CD4-positive, alpha-beta memory T cell (primary cell): Measurements from ENCODE around the gene GPI. TPM values are rescaled to one million over a fixed set of nuclear protein-coding genes. Genes with fewer than 3 reads are reported as not detected.
A peak's percentile ranks its signal among the peaks of the same experiment; 100 is the strongest.
"Not testable (repeated sequence)": the region's sequence is repeated elsewhere in the genome, so short reads cannot be mapped to it uniquely, and the experiment has no call there.

Experiments used
- CTCF ChIA-PET: fragments of 350-600 bp; sonication (Branson Sonifier 250); formaldehyde crosslinking; loops from one replicate; lab custom pipeline; 2021; ENCODE audit warnings: inconsistent platforms; ENCODE audit not compliant: partially characterized antibody; lab: Charles Lee
- POLR2A ChIA-PET: fragments of 350-600 bp; sonication (Branson Sonifier 250); formaldehyde crosslinking; loops from one replicate; lab custom pipeline; 2021; ENCODE audit not compliant: partially characterized antibody; lab: Charles Lee
- DNase-seq, 5 donors: peaks; one replicate each; pipeline versions ENCODE4 v3.0.0 to v3.0.0-alpha.2; 2020 to 2022; ENCODE audit warnings: mixed read lengths in 1 of 5
- H3K27ac ChIP-seq: one replicate; pipeline ENCODE4 v1.7.0; 2013; ENCODE audit warnings: low read depth, low read length
- H3K27me3 ChIP-seq: 2 replicates; pipeline ENCODE4 v1.7.0; 2013; ENCODE audit warnings: mild to moderate bottlenecking, low read length, moderate library complexity; ENCODE audit not compliant: insufficient read depth
- H3K36me3 ChIP-seq: 2 replicates; pipeline ENCODE4 v1.7.0; 2013; ENCODE audit warnings: mild to moderate bottlenecking, low read length, moderate library complexity; ENCODE audit not compliant: insufficient read depth
- H3K4me1 ChIP-seq: 2 replicates; pipeline ENCODE4 v1.7.0; 2013; ENCODE audit warnings: mild to moderate bottlenecking, low read length, moderate library complexity; ENCODE audit not compliant: insufficient read depth
- H3K4me3 ChIP-seq, 2 donors: one replicate each; pipeline ENCODE4 v1.7.0; 2013; ENCODE audit warnings: low read length in 2 of 2, mild to moderate bottlenecking in 1 of 2
- H3K9me3 ChIP-seq, 2 donors: one replicate each; pipeline ENCODE4 v1.7.0; 2013; ENCODE audit warnings: low read length in 2 of 2, control low read depth in 1 of 2; ENCODE audit not compliant: control insufficient read depth in 1 of 2
- H3K27ac Mint-ChIP-seq, 7 donors: one replicate each; pipeline ENCODE4 v1.8.0; 2020 to 2021; ENCODE audit warnings: mixed read lengths in 7 of 7, mild to moderate bottlenecking in 6 of 7, inconsistent platforms in 3 of 7, moderate library complexity in 3 of 7
- H3K27me3 Mint-ChIP-seq, 2 donors: one replicate each; pipeline ENCODE4 v1.8.0; 2020 to 2021; ENCODE audit warnings: mixed read lengths in 2 of 2
- H3K36me3 Mint-ChIP-seq, 2 donors: one replicate each; pipeline ENCODE4 v1.8.0; 2020 to 2021; ENCODE audit warnings: mixed read lengths in 2 of 2, inconsistent platforms in 1 of 2, mild to moderate bottlenecking in 1 of 2
- H3K4me1 Mint-ChIP-seq, 4 donors: one replicate each; pipeline ENCODE4 v1.8.0; 2020 to 2021; ENCODE audit warnings: mixed read lengths in 4 of 4, mild to moderate bottlenecking in 1 of 4
- H3K4me3 Mint-ChIP-seq, 8 donors: one replicate each; pipeline ENCODE4 v1.8.0; 2020 to 2021; ENCODE audit warnings: mixed read lengths in 8 of 8, mild to moderate bottlenecking in 7 of 8, moderate library complexity in 6 of 8, inconsistent platforms in 3 of 8
- H3K9me3 Mint-ChIP-seq, 8 donors: one replicate each; pipeline ENCODE4 v1.8.0; 2020 to 2021; ENCODE audit warnings: mixed read lengths in 8 of 8, mild to moderate bottlenecking in 5 of 8, inconsistent platforms in 3 of 8, moderate library complexity in 1 of 8
- intact Hi-C: fragments of 100-400 bp; cut with micrococcal nuclease; formaldehyde crosslinking; loops from one replicate; pipeline ENCODE4 v1.15.1; 2023
- polyA plus RNA-seq, 2 donors: library from polyadenylated mRNA; unstranded; fragments of 300-500 nt; fragmentation: Illumina TruSeq; gene quantifications; one replicate each; pipeline ENCODE4 v1.2.3, GENCODE V29; 2021
- total RNA-seq, 2 experiments: library from RNA; stranded (reverse); gene quantifications; one replicate each; pipeline ENCODE4 v1.2.3, GENCODE V29; 2021

The GPI gene
- total and polyA plus RNA-seq, 4 experiments from 2014 or later = 121 to 156 (median 127) TPM

DNA sequence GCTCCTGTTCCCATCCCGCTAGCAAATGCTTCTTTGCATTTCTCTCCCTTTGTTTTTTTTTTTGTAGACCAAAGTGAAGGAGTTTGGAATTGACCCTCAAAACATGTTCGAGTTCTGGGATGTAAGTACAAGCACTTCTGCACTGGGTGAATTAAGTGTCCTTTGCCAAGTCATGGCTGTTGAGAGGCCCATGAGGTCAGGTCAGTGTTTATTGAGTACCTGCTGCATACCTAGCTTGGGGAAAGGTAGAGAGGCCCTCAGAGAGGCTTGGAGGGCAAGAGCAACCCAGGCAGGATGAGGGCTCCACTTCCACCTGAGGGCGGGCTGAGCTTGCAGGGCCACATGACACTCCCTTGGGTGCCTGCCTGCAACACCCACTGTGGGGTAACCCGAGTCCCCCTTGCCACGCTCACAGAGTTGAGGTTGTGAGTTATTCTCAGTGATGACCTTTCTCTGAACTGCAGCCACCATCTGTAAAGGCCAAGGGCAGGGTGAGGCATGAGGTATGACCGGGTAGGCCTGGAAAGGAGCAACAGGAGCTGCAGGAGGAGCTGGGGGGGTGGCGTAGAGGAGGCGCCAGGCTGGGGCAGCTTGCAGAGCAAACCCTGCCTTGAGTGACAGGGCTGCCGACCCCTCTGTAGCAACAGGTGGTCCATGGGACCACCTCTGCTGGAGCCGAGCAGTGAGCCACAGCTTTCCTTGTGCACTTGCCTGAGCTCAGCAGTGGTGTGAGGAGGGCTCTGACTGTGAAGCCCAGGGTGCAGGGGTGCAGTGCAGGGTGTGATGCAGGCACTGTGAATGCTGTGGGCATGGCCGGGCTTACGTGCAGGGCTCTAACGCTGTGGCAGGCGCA is 16.6 kb downstream of the GPI start:
- intact Hi-C loops = no loop called here

DNA sequence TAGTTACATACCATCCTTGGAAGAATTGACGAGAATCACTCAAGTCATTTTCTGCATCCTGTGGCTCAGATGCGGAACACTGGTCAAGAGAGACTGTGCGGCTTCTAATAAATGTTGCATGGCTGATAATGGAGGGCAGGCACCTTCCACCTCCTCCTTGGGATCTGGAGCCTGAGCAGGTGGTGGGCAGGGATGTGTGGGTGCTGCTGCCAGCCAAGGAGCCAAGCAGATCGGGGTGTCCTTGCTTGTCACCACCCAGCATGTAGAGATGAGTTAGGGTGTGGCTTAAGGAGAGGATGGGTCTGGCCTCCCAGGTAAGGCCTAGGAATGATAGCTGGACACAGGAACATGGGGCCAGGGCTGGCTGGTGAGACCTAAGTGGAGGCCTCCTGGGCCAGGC is 17.5 kb downstream of the GPI start:
- peaks cover 46 to 76% of the 10 kb centered on the region in 2 donors for H3K36me3 Mint-ChIP-seq
- POLR2A ChIA-PET = no interaction called here

More for the DNA sequence above, 16.6 kb downstream of the GPI start:
- DNase-seq = no peak
- no peaks in the 10 kb centered on the region for H3K4me1 ChIP-seq
- peaks cover 50 to 75% of the 10 kb centered on the region in 2 donors for H3K36me3 Mint-ChIP-seq
- no peak overlapping the region for H3K27ac ChIP-seq
- H3K27ac Mint-ChIP-seq = peak overlapping the region in 1 of 7 donors; percentile 41
- H3K27me3 ChIP-seq = no peaks in the 10 kb centered on the region
- H3K36me3 ChIP-seq = peaks cover 67% of the 10 kb centered on the region
- peaks cover 0 to 12% (median 7%) of the 10 kb centered on the region in 4 donors for H3K4me1 Mint-ChIP-seq
- no peak overlapping the region for H3K4me3 ChIP-seq
- POLR2A ChIA-PET = no interaction called here
- H3K9me3 Mint-ChIP-seq = no peaks in the 10 kb centered on the region
- H3K4me3 Mint-ChIP-seq = no peak overlapping the region
- no peaks in the 10 kb centered on the region for H3K9me3 ChIP-seq
- no peaks in the 10 kb centered on the region for H3K27me3 Mint-ChIP-seq
- CTCF ChIA-PET = no interaction called here

DNA sequence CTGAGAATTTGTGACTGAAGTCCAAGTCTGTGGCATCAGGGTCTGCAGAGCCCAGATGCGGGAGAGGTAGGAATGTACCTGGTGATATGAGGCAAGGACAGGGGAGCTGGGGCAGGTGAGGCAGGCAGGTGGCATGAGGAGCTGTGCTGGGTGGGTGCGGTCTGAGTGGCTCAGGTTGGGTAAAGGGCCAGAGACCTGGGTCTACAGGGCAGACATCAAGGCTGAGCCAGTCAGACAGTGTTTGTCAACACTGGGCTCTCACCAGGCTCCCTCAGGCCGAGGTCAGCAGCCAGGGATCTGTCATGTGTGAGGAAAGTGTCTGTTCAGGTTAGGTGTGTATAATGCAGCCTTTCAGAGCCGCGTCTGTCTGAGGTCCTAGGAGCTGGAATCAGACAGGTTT is 18.6 kb downstream of the GPI start:
- Histone ChIP-seq H3K36me3 (peaks cover 60% of the 10 kb centered on the region), H3K4me1 (no peaks in the 10 kb centered on the region), H3K27ac (no peak overlapping the region), H3K27me3 (no peaks in the 10 kb centered on the region), H3K4me3 (no peak overlapping the region), H3K9me3 (no peaks in the 10 kb centered on the region)
- POLR2A ChIA-PET = interaction anchor here (1.4 kb wide), 1 partner anchor 13 kb away, joined by 4 read pairs; no protein-coding TSS in a partner anchor
- peaks cover 37 to 77% of the 10 kb centered on the region in 2 donors for H3K36me3 Mint-ChIP-seq
- peaks cover 0 to 13% (median 7%) of the 10 kb centered on the region in 4 donors for H3K4me1 Mint-ChIP-seq
- CTCF ChIA-PET = no interaction called here
- peak overlapping the region in 5 of 7 donors; percentile 24 to 83 (median 32) for H3K27ac Mint-ChIP-seq
- intact Hi-C loops = no loop called here
- H3K9me3 Mint-ChIP-seq = no peaks in the 10 kb centered on the region
- H3K4me3 Mint-ChIP-seq = no peak overlapping the region
- no peak for DNase-seq
- H3K27me3 Mint-ChIP-seq = no peaks in the 10 kb centered on the region

More for the DNA sequence above, 17.5 kb downstream of the GPI start:
- intact Hi-C loops = no loop called here
- CTCF ChIA-PET = no interaction called here
- peaks cover 65% of the 10 kb centered on the region for H3K36me3 ChIP-seq
- no peaks in the 10 kb centered on the region for H3K4me1 ChIP-seq
- no peak overlapping the region for H3K27ac ChIP-seq
- H3K4me1 Mint-ChIP-seq = peaks cover 0 to 13% (median 7%) of the 10 kb centered on the region in 4 donors
- no peaks in the 10 kb centered on the region for H3K9me3 ChIP-seq
- no peaks in the 10 kb centered on the region for H3K27me3 ChIP-seq
- no peak overlapping the region for H3K4me3 Mint-ChIP-seq
- no peak overlapping the region for H3K4me3 ChIP-seq
- peak overlapping the region in 2 of 7 donors; percentile 32 to 63 for H3K27ac Mint-ChIP-seq
- no peaks in the 10 kb centered on the region for H3K9me3 Mint-ChIP-seq
- DNase-seq = no peak
- H3K27me3 Mint-ChIP-seq = no peaks in the 10 kb centered on the region

DNA sequence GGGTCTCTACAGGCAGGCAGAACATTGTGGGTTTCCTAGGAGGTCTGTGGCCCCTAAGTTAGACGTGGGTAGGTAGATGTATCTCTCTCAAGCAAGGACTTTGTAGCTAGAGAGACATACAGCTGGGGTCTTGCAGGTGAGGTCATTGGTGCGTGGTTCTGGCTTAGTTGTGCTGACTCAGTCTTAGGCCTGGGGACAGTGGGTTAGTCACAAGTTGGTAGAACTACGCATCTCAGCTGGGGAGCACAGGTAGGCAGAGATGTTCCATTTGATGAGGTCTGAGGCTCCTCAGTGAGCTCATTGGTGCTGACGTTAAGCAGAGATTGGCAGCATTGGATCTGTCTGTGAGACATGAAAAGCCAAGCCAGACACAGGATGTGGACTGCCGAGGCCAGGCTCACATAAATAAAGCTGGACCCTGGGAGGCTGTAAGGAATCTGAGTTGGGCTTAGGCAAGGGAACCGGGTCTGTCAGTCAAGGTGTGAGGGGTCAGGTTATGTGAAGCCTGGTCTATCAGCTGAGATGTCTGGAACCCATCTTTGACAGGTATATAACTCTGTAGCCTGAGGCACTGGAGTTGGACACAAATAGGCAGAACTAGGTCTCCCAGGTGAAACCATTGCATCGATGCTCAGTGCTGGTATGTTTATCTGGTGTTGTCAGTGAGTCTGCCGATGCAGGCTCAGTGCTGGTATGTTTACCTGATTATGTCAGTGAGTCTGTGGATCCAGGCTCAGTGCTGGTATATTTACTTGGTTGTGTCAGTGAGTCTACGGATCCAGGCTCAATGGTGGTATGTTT is 21.8 kb downstream of the GPI start:
- no peaks in the 10 kb centered on the region for H3K9me3 Mint-ChIP-seq
- H3K4me3 ChIP-seq = no peak overlapping the region
- ChIA-PET POLR2A (interaction anchor here (1.3 kb wide), 1 partner anchor 17 kb away, joined by 3 read pairs; the partner anchor contains the start of gene PDCD2L), CTCF (no interaction called here)
- H3K4me3 Mint-ChIP-seq = no peak overlapping the region
- H3K4me1 ChIP-seq = no peaks in the 10 kb centered on the region
- no peak for DNase-seq
- H3K27ac Mint-ChIP-seq = peak overlapping the region in 3 of 7 donors; percentile 28 to 80 (median 53)
- intact Hi-C loops = no loop called here
- H3K27ac ChIP-seq = no peak overlapping the region
- H3K36me3 ChIP-seq = peaks cover 52% of the 10 kb centered on the region
- no peaks in the 10 kb centered on the region for H3K9me3 ChIP-seq
- H3K27me3 Mint-ChIP-seq = no peaks in the 10 kb centered on the region
- peaks cover 0 to 13% (median 7%) of the 10 kb centered on the region in 4 donors for H3K4me1 Mint-ChIP-seq
- H3K27me3 ChIP-seq = no peaks in the 10 kb centered on the region
- H3K36me3 Mint-ChIP-seq = peaks cover 22 to 62% of the 10 kb centered on the region in 2 donors

DNA sequence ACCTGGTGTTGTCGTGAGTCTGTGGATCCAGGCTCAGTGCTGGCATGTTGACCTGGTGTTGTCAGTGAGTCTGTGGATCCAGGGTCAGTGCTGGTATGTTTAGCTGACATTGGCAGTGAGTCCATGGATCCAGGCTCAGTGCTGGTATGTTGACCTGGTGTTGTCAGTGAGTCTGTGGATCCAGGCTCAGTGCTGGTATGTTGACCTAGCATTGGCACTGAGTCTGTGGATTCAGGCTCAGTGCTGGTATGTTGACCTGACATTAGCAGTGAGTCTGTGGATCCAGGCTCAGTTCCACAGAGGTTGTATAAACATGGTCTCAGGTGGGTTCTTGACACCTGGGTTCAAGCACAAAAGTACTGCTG is 22.4 kb downstream of the GPI start:
- H3K27me3 Mint-ChIP-seq = no peaks in the 10 kb centered on the region
- intact Hi-C loops = no loop called here
- Histone ChIP-seq H3K4me1 (no peaks in the 10 kb centered on the region), H3K27me3 (no peaks in the 10 kb centered on the region), H3K4me3 (no peak overlapping the region), H3K36me3 (peaks cover 50% of the 10 kb centered on the region), H3K9me3 (no peaks in the 10 kb centered on the region), H3K27ac (no peak overlapping the region)
- H3K4me1 Mint-ChIP-seq = peaks cover 0 to 13% (median 7%) of the 10 kb centered on the region in 4 donors
- POLR2A ChIA-PET = interaction anchor here (0.5 kb wide), 1 partner anchor 51 kb away, joined by 4 read pairs; no protein-coding TSS in a partner anchor
- peak overlapping the region in 3 of 7 donors; percentile 6 to 33 (median 24) for H3K27ac Mint-ChIP-seq
- H3K36me3 Mint-ChIP-seq = peaks cover 20 to 56% of the 10 kb centered on the region in 2 donors
- CTCF ChIA-PET = no interaction called here
- no peak overlapping the region for H3K4me3 Mint-ChIP-seq
- DNase-seq = no peak
- H3K9me3 Mint-ChIP-seq = no peaks in the 10 kb centered on the region

DNA sequence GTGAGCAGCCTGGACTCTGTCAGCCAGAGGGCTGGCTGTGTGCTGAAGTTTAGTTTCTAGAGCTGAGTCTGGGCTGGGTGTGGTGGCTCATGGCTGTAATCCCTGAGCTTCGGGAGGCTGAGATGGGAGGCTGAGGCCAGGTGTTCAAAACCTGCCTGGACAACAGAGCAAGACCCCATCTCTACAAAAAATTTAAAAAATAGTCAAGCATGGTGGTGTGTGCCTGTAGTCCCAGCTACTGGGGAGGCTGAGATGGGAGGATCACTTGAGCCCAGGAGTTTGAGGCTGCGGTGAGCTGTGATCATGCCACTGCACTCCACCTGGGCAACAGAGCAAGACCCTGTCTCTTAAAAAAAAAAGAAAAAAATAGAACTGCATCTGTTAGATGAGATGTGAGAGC is 23.7 kb downstream of the GPI start:
- H3K9me3 Mint-ChIP-seq, DNase-seq, H3K27ac Mint-ChIP-seq, H3K27ac ChIP-seq, H3K4me3 Mint-ChIP-seq, H3K4me1 ChIP-seq, H3K27me3 Mint-ChIP-seq, H3K9me3 ChIP-seq, H3K27me3 ChIP-seq, intact Hi-C loops, POLR2A ChIA-PET, H3K4me3 ChIP-seq, CTCF ChIA-PET: not testable (repeated sequence)
- Mint-ChIP-seq H3K4me1 (peaks cover 0 to 13% (median 3%) of the 10 kb centered on the region in 4 donors), H3K36me3 (peaks cover 9 to 43% of the 10 kb centered on the region in 2 donors)
- peaks cover 43% of the 10 kb centered on the region for H3K36me3 ChIP-seq

DNA sequence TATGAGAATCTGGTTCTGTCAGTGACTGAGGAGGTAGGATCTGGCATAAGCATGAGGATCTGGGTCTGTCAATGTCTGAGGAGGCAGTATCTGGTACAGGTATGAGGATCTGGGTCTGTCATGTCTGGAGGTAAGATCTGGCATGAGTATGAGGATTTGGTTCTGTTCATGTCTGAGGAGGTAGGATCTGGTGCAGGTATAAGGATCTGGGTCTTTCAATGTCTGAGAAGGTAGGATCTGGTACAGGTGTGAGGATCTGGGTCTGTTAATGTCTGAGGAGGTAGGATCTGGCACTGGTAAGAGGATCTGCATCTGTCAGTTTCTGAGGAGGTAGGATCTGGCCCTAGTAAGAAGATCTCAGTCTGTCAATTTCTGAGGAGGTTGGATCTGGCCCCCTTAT is 26.8 kb downstream of the GPI start:
- Mint-ChIP-seq H3K4me3 (no peak overlapping the region), H3K36me3 (peaks cover 0 to 32% of the 10 kb centered on the region in 2 donors), H3K27me3 (no peaks in the 10 kb centered on the region), H3K27ac (no peak overlapping the region), H3K9me3 (no peaks in the 10 kb centered on the region), H3K4me1 (no peaks in the 10 kb centered on the region)
- no peaks in the 10 kb centered on the region for H3K4me1 ChIP-seq
- intact Hi-C loops = no loop called here
- H3K36me3 ChIP-seq = peaks cover 58% of the 10 kb centered on the region
- H3K9me3 ChIP-seq = no peaks in the 10 kb centered on the region
- no peak overlapping the region for H3K27ac ChIP-seq
- H3K4me3 ChIP-seq = no peak overlapping the region
- ChIA-PET POLR2A (interaction anchor here (0.6 kb wide), 1 partner anchor 16 kb away, joined by 3 read pairs; no protein-coding TSS in a partner anchor), CTCF (no interaction called here)
- no peak for DNase-seq
- H3K27me3 ChIP-seq = no peaks in the 10 kb centered on the region
